ENCODE results near the gene FAM171A1. TPM values are rescaled to one million over a fixed set of nuclear protein-coding genes. Genes with fewer than 3 reads are reported as not detected.
A peak's percentile ranks its signal among the peaks of the same experiment; 100 is the strongest.

The FAM171A1 gene
- total and polyA plus RNA-seq, 2 donors (not counting 3 experiments of a cell fraction or from before 2014, with no cell fraction given), result 56.3 to 75.8 TPM

- Histone ChIP-seq H3K79me2 (ENCODE audit: control insufficient read depth, insufficient read depth, low read length) (peaks cover 64% of the 10 kb centered on the region), H3K9ac (replicated peaks; ENCODE audit: extremely low read depth, insufficient read depth, low read length) (no peak overlapping the region), H3K27ac (ENCODE audit: insufficient read depth, low read depth, low read length) (no peak overlapping the region), H2AFZ (ENCODE audit: low read depth, low read length) (no peak overlapping the region), H3K9me1 (replicated peaks; ENCODE audit: control insufficient read depth, extremely low read depth, insufficient read depth, low read length) (no peaks in the 10 kb centered on the region), H3K4me2 (ENCODE audit: insufficient read depth, low read length) (no peak overlapping the region), H3K9me3 (replicated peaks; ENCODE audit: control insufficient read depth, insufficient read depth, low read length) (no peaks in the 10 kb centered on the region), H3K4me1 (ENCODE audit: control insufficient read depth, extremely low read depth, insufficient read depth, low read length) (peaks cover 29% of the 10 kb centered on the region), H3K36me3 (ENCODE audit: control insufficient read depth in 2 of 2, extremely low read depth in 1 of 2, insufficient read depth in 2 of 2, low read length in 2 of 2) (no peaks in the 10 kb centered on the region), H4K20me1 (replicated peaks; ENCODE audit: control insufficient read depth, extremely low read depth, insufficient read depth, low read length) (no peaks in the 10 kb centered on the region), H3K27me3 (ENCODE audit: control insufficient read depth in 2 of 2, insufficient read depth in 2 of 2, low read length in 2 of 2) (no peaks in the 10 kb centered on the region), H3K4me3 (replicated peaks in 1 of 3; ENCODE audit: insufficient read depth in 1 of 3, low read depth in 1 of 3, low read length in 3 of 3) (no peak overlapping the region)
- dilution Hi-C loops (cut with MboI; ENCODE audit: extremely low pct_ligation_motif_present, low sequenced_read_pairs), result no loop called here
- POLR2A ChIA-PET, result no interaction called here
- TF ChIP-seq EZH2 (IDR thresholded peaks at IDR 0.05; ENCODE audit: borderline replicate concordance, low read depth, low read length, severe bottlenecking), result no peak
- no peak for TF ChIP-seq POLR2A (IDR thresholded peaks at IDR 0.05; ENCODE audit: low read depth, low read length)
- TF ChIP-seq CTCF (IDR thresholded peaks at IDR 0.05; ENCODE audit: extremely low read depth in 1 of 2, insufficient read depth in 1 of 2, low read depth in 1 of 2, low read length in 2 of 2), result no peak
- TF ChIP-seq, protein P1, sequence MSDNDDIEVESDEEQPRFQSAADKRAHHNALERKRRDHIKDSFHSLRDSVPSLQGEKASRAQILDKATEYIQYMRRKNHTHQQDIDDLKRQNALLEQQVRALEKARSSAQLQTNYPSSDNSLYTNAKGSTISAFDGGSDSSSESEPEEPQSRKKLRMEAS (IDR thresholded peaks at IDR 0.05; ENCODE audit: insufficient read depth, insufficient read length), result no peak
- no peak for TF ChIP-seq JUN (IDR thresholded peaks at IDR 0.05; ENCODE audit: borderline replicate concordance, insufficient read depth, insufficient read length, low read depth)
- no peak for TF ChIP-seq FOS (IDR thresholded peaks at IDR 0.05; ENCODE audit: borderline replicate concordance, insufficient read depth, low read length)
- TF ChIP-seq MYC (IDR thresholded peaks at IDR 0.05; ENCODE audit: low read depth, low read length), result no peak
- no peak for TF ChIP-seq POLR2AphosphoS5 (IDR thresholded peaks at IDR 0.05; ENCODE audit: insufficient read depth, low read depth, low read length)
- no peak for TF ChIP-seq GATA2 (IDR thresholded peaks at IDR 0.05; ENCODE audit: insufficient read depth, insufficient read length, low read depth, low read length)
- intact Hi-C loops (cut with micrococcal nuclease), result no loop called here
- DNase-seq (ENCODE audit: low read depth, low spot score), result peak; percentile 15
- CTCF ChIA-PET, result interaction anchor here (1.0 to 1.4 kb wide), 5 partner anchors 10 to 111 kb away, joined by 3 to 6 read pairs (median 4); partner anchors contain the start of gene FAM171A1
- BruUV-seq (replicated peaks), result no TSS peak
- no peak for FAIRE-seq
Measured at GRCh38 chr10:15321431-15322341, 49.4 kb downstream of the FAM171A1 start.

Measured in endothelial cell of umbilical vein (primary cell).